Left ventricle myocardium inferior (tissue), 1 donor: ENCODE data around the gene SLC46A2. TPM values are rescaled to one million over a fixed set of nuclear protein-coding genes. Genes with fewer than 3 reads are reported as not detected.

Source experiments
- DNase-seq: peaks from one replicate; pipeline ENCODE4 v3.0.0-alpha.2; 2020
- H3K27ac ChIP-seq: fragments of 200-600 bp; replicated peaks from 2 replicates; pipeline ENCODE4 v1.8.0; 2021
- H3K27me3 ChIP-seq: fragments of 200-600 bp; 2 replicates; pipeline ENCODE4 v1.8.0; 2021; ENCODE audit warnings: low read depth
- H3K36me3 ChIP-seq: fragments of 200-600 bp; 2 replicates; pipeline ENCODE4 v1.8.0; 2021
- H3K4me1 ChIP-seq: fragments of 200-600 bp; 2 replicates; pipeline ENCODE4 v1.8.0; 2021
- H3K4me3 ChIP-seq: fragments of 200-600 bp; 2 replicates; pipeline ENCODE4 v1.8.0; 2021; ENCODE audit warnings: mild to moderate bottlenecking, moderate library complexity
- H3K9me3 ChIP-seq: fragments of 200-600 bp; replicated peaks from 2 replicates; pipeline ENCODE4 v1.8.0; 2021
- CTCF ChIP-seq: fragments of 200-600 bp; IDR thresholded peaks from 2 replicates; pipeline ENCODE4 v1.8.0; 2021; ENCODE audit warnings: antibody characterized with exemption, mild to moderate bottlenecking, borderline replicate concordance
- intact Hi-C: fragments of 100-400 bp; cut with micrococcal nuclease; formaldehyde crosslinking; loops from one replicate; pipeline ENCODE4 v1.11.0; 2022
- total RNA-seq: library from RNA; stranded (reverse); fragmentation: NEBNext Ultra II Directional; extraction: Animal tissue kit (Norgen Biotek cat#: 25700); gene quantifications from one replicate; pipeline ENCODE4 v1.2.1, GENCODE V29; 2021
- donor health status: DM: no; HTN: yes; CAD: no; lungs with severe emphysema.

The SLC46A2 gene
- total RNA-seq, 1 donor from 2014 or later = not detected

- H3K27me3 ChIP-seq = no peaks in the 10 kb centered on the region
- DNase-seq = no peak
- no peak overlapping the region for H3K4me3 ChIP-seq
- intact Hi-C loops = no loop called here
- no peak for TF ChIP-seq CTCF
- peaks cover 29% of the 10 kb centered on the region for H3K36me3 ChIP-seq
- H3K27ac ChIP-seq = no peak overlapping the region
- no peaks in the 10 kb centered on the region for H3K9me3 ChIP-seq
- no peaks in the 10 kb centered on the region for H3K4me1 ChIP-seq
These were observed 16.8 kb downstream of the SLC46A2 start for GRCh38 chr9:112873773-112874405.

- H3K4me3 ChIP-seq = no peak overlapping the region
- no peak overlapping the region for H3K27ac ChIP-seq
- DNase-seq = no peak
- H3K4me1 ChIP-seq = no peaks in the 10 kb centered on the region
- intact Hi-C loops = no loop called here
- H3K27me3 ChIP-seq = no peaks in the 10 kb centered on the region
- no peak for TF ChIP-seq CTCF
- peaks cover 27% of the 10 kb centered on the region for H3K36me3 ChIP-seq
- H3K9me3 ChIP-seq = no peaks in the 10 kb centered on the region
These were observed 18.7 kb downstream of the SLC46A2 start for GRCh38 chr9:112872019-112872418.

GRCh38 chr9:112870556-112870955, 20.1 kb downstream of the SLC46A2 start:
- no peaks in the 10 kb centered on the region for H3K9me3 ChIP-seq
- DNase-seq = no peak
- H3K4me3 ChIP-seq = no peak overlapping the region
- H3K27ac ChIP-seq = no peak overlapping the region
- no peaks in the 10 kb centered on the region for H3K4me1 ChIP-seq
- intact Hi-C loops = no loop called here
- TF ChIP-seq CTCF = no peak
- H3K36me3 ChIP-seq = peaks cover 29% of the 10 kb centered on the region
- no peaks in the 10 kb centered on the region for H3K27me3 ChIP-seq

GRCh38 chr9:112869917-112870316, 20.8 kb downstream of the SLC46A2 start:
- no peak for DNase-seq
- H3K27ac ChIP-seq = no peak overlapping the region
- no peak for TF ChIP-seq CTCF
- H3K4me3 ChIP-seq = no peak overlapping the region
- no peaks in the 10 kb centered on the region for H3K4me1 ChIP-seq
- peaks cover 29% of the 10 kb centered on the region for H3K36me3 ChIP-seq
- intact Hi-C loops = no loop called here
- no peaks in the 10 kb centered on the region for H3K9me3 ChIP-seq
- H3K27me3 ChIP-seq = no peaks in the 10 kb centered on the region

GRCh38 chr9:112869041-112869529, 21.6 kb downstream of the SLC46A2 start:
- Histone ChIP-seq H3K4me1 (no peaks in the 10 kb centered on the region), H3K9me3 (no peaks in the 10 kb centered on the region), H3K27me3 (no peaks in the 10 kb centered on the region), H3K4me3 (no peak overlapping the region), H3K27ac (no peak overlapping the region), H3K36me3 (peaks cover 33% of the 10 kb centered on the region)
- no peak for DNase-seq
- intact Hi-C loops = no loop called here
- no peak for TF ChIP-seq CTCF
